ENCODE data around the gene GFI1B.

GRCh38 chr9:132982458-132982857, 4.0 kb downstream of the GFI1B start:
- TF ChIP-seq CTCF (IDR thresholded peaks at IDR 0.05) (no peak), IRF2 (CRISPR knock-in tag; IDR thresholded peaks at IDR 0.05; ENCODE audit: borderline replicate concordance, low read depth) (no peak), NR1H2 (CRISPR knock-in tag; IDR thresholded peaks at IDR 0.05) (no peak), E2F5 (CRISPR knock-in tag; IDR thresholded peaks at IDR 0.05) (no peak), SP1 (CRISPR knock-in tag; conservative IDR thresholded peaks at IDR 0.05) (no peak), FOXK1 (CRISPR knock-in tag; IDR thresholded peaks at IDR 0.05) (no peak), TCF7 (CRISPR knock-in tag; IDR thresholded peaks at IDR 0.05; ENCODE audit: low read depth) (no peak), ZNF671 (CRISPR knock-in tag; IDR thresholded peaks at IDR 0.05) (no peak), USF2 (CRISPR knock-in tag; IDR thresholded peaks at IDR 0.05) (no peak)
- TF ChIP-seq, protein P1, sequence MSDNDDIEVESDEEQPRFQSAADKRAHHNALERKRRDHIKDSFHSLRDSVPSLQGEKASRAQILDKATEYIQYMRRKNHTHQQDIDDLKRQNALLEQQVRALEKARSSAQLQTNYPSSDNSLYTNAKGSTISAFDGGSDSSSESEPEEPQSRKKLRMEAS (CRISPR knock-in tag; IDR thresholded peaks at IDR 0.05) = no peak
- TF ChIP-seq, protein P2, sequence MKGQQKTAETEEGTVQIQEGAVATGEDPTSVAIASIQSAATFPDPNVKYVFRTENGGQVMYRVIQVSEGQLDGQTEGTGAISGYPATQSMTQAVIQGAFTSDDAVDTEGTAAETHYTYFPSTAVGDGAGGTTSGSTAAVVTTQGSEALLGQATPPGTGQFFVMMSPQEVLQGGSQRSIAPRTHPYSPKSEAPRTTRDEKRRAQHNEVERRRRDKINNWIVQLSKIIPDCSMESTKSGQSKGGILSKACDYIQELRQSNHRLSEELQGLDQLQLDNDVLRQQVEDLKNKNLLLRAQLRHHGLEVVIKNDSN (CRISPR knock-in tag; IDR thresholded peaks at IDR 0.05) = no peak
- TF ChIP-seq, protein P3, sequence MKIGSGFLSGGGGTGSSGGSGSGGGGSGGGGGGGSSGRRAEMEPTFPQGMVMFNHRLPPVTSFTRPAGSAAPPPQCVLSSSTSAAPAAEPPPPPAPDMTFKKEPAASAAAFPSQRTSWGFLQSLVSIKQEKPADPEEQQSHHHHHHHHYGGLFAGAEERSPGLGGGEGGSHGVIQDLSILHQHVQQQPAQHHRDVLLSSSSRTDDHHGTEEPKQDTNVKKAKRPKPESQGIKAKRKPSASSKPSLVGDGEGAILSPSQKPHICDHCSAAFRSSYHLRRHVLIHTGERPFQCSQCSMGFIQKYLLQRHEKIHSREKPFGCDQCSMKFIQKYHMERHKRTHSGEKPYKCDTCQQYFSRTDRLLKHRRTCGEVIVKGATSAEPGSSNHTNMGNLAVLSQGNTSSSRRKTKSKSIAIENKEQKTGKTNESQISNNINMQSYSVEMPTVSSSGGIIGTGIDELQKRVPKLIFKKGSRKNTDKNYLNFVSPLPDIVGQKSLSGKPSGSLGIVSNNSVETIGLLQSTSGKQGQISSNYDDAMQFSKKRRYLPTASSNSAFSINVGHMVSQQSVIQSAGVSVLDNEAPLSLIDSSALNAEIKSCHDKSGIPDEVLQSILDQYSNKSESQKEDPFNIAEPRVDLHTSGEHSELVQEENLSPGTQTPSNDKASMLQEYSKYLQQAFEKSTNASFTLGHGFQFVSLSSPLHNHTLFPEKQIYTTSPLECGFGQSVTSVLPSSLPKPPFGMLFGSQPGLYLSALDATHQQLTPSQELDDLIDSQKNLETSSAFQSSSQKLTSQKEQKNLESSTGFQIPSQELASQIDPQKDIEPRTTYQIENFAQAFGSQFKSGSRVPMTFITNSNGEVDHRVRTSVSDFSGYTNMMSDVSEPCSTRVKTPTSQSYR (CRISPR knock-in tag; IDR thresholded peaks at IDR 0.05) = no peak
- TF ChIP-seq, protein P4, sequence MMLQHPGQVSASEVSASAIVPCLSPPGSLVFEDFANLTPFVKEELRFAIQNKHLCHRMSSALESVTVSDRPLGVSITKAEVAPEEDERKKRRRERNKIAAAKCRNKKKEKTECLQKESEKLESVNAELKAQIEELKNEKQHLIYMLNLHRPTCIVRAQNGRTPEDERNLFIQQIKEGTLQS (CRISPR knock-in tag; conservative IDR thresholded peaks at IDR 0.05) = no peak

Measured in WTC11 (cell line).